GM21723 (cell line): ENCODE results near the gene LCN12.

Experiments
- ATAC-seq: cut with Tn5 transposase; IDR thresholded peaks from one replicate; pipeline ENCODE4 v1.9.1; 2021; ENCODE audit warnings: mild to moderate bottlenecking, moderate library complexity; ENCODE audit not compliant: unreplicated experiment

The LCN12 gene, protein sequence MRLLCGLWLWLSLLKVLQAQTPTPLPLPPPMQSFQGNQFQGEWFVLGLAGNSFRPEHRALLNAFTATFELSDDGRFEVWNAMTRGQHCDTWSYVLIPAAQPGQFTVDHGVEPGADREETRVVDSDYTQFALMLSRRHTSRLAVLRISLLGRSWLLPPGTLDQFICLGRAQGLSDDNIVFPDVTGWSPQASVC

DNA sequence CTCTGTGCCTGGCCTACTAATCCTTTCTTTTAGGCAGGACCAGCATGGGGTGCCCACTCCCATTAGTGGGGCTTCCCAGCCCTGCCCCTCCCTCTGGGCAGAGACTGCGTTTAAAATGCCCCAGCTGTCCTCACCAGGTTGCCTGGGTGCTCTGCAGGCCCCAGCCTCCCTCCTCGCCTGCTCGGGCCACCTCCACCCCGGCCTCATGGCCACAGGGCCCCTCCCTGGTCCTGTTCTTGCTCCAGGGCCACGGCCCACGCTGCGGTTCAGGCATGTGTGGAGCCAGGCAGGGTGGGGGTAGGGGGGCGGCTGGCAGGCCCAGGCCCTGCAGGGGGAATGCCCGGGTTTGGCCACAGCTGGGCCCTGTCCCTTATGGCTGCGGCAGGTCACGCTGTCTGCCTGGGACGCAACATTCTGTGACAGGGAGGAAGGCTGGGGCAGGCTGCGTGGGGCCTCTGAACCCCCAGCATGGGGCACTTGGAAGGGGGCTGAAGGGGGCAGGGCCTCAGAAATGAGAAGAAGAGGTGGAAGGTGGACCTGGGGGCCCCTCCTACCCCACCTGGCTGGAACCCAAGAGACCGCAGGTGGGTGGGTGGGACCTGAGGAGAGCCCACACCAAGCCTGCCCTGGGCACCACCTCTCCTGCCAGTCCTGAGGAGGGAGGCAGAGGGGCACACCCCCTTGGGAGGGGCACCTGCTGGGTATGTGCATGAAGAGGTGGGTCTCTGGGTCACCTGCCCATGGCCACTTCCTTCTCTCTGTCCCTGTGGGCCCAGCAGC, at the start of gene LCN12:
LCN12 (plus strand) TSS at position 733 of the 780 bp plus-strand sequence. CDS start 55 bp downstream, outside the sequence.
- ATAC-seq: no peak

GRCh38 chr9:136903041-136903554, 49.0 kb upstream of the LCN12 start:
- ATAC-seq: no peak

DNA sequence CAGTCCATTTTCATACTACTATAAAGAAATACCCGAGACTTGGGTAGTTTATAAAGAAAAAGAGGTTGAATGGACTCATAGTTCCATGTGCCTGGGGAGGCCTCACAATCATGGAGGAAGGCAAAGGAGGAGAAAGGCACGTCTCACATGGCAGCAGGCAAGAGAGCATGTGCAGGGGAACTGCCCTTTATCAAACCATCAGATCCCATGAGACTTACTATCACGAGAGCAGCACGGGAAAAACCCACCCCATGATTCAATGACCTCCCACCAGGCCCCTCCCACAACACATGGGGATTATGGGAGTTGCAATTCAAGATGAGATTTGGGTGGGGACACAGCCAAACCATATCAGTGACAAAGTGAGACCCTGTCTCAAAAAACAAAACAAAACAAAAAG, 45.8 kb upstream of the LCN12 start:
- no peak for ATAC-seq

DNA sequence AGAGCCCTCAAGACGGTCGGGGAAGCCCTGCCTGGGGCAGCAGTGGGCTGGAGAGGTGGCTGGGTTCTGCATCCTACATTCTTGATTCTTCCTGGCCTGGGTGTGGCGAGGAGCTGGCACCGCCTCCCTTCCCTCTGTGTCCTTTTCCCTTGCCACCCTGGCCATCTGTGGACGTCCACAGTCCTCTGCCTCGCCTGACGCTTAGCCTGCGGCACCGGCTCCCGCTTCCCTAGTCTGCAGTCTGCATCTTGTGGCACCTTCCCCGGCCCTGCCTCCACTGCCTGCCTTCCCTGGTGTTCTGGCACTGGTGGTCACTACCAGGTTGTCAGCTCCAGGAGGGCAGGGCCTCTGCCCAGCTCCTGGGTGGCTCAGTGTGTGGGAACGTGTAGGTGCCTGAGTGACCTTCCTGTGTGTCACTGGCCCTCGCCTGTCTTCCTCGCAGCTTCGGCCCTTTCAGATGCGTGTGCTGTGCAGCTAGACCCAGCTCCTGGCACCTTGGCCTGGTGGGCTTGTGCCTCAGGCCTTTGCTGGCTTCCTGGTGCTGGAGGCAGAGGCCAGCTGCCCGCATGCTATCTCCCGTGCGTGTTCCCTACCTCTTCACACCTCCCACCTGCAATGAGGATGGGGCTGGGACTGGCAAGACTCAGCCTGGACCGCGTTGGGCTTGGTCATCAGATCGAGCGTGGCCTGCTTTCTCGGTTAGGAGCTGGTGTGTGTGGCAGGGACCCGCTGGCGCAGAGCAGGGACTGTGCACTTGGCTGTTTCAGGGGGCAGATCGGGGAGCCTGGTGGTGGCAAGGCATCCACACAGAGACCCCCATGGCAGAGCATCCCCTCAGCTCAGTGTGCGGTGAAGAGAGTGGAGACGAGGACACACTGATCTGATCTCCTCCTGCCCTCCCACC, 44.8 kb upstream of the LCN12 start:
- no peak for ATAC-seq

DNA sequence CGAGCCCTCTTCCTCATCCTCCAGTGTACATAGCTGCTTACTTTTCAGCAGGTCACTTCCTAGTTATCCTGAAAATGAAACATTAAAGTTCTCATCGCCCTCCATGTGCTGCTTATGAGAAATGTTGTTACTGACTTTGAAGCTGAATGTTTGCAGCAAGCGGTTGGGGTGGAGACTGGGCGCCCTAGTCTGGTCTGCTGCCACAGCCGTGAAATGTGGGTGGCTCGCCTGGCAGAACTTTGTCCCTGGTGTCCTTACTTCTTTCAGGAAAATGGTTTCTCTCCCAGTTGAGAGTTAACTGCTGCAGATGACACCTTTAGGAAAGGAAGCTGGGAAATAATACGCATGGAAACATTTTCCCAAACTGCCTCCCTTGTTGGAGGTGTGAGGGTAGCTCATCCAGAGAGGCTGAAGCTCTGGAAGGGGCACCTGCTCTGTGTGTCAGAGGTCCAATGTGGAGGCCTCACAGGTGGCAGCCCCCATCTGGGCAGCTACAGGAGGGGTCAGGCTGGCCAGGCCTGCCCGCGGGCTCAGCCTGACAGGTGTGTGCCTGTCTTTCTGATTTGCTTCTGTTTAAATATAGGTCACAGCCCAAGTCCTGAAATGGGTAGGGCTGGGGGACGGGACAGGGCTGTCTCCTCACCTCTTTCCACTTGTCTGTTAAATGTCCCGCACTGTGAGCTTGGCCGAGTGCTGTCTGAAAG, 41.7 kb upstream of the LCN12 start:
- ATAC-seq: no peak

GRCh38 chr9:136910901-136911245, 41.2 kb upstream of the LCN12 start:
- no peak for ATAC-seq

DNA sequence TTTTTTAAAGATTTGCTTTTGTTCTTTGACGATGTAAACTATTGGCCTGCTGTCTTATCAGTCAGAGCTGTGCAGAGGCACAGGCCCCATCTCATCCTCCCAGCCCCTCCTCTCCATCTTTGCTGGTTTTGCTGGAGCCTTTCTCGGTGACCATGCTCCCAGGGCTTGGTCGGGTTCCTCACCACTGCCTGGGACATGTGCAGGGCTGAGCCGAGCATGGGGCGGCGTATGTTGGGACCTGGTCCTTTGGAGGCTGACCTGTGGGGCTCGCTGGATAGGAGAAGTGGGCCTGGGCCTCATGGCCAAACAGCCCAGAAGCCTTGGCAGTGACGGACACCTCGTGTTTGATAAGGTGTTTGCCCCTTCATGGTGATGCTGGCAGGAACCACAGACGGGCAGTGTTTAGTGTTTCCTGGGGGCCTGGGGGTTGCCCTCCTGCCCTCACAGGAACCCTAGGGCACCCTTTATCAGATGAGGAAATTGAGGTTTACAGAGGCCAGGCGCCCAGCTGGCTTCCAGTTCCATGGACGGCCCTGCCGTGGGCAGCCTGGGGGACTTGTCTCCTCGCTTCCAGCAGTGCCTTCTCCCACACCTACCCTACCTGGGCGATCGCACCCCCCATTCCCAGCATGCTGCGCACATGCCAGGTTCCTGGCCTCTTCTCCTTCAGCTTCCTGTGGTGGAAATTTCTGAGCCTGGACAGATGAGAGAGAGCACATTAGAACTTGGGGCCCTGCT, 38.2 kb upstream of the LCN12 start:
- no peak for ATAC-seq

- no peak for ATAC-seq
These were observed 36.3 kb upstream of the LCN12 start for GRCh38 chr9:136915632-136916329.

- no peak for ATAC-seq
These were observed 35.5 kb upstream of the LCN12 start for GRCh38 chr9:136916330-136917184.

DNA sequence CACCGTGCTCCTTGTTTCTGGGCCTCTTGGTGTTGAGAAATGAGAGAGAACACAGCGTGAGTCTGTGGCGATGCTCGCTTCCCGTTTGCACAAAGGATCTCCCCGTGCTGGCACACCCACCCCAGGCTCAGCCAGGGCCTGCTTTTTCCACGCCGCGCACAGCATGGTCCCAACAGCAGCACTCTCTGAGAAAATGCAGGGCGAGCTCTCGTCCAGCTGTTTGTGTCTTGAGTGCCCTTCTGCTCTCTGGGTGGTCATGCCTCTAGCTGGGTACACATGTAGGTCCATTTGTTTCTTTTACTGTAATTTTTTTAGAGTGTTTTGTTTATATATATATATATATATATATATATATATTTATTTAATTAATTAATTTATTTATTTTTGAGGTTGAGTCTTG, 34.2 kb upstream of the LCN12 start:
- no peak for ATAC-seq

DNA sequence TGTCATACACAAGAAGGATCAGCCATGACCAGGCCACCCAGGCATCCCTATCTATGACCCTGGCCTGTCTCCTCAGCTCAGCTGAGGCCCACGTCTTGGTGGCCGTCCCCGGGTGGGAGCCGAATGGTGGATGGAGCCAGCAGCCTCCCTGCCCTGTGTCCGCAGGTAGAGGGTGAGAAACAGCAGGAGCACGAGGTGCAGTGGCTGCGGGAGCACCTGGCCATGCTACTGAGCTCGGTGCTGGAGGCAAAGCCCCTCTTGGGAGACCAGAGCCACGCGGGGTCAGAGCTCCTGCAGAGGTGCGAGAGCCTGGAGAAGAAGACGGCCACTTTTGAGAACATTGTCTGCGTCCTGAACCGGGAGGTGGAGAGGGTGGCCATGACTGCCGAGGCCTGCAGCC, 32.0 kb upstream of the LCN12 start:
- no peak for ATAC-seq

GRCh38 chr9:136920734-136921231, 31.3 kb upstream of the LCN12 start:
- ATAC-seq: no peak

- ATAC-seq: no peak
These were observed 30.8 kb upstream of the LCN12 start for GRCh38 chr9:136921307-136921706.

- ATAC-seq: no peak
These were observed 30.4 kb upstream of the LCN12 start for GRCh38 chr9:136921718-136922117.

GRCh38 chr9:136922540-136922939, 29.5 kb upstream of the LCN12 start:
- ATAC-seq: no peak

DNA sequence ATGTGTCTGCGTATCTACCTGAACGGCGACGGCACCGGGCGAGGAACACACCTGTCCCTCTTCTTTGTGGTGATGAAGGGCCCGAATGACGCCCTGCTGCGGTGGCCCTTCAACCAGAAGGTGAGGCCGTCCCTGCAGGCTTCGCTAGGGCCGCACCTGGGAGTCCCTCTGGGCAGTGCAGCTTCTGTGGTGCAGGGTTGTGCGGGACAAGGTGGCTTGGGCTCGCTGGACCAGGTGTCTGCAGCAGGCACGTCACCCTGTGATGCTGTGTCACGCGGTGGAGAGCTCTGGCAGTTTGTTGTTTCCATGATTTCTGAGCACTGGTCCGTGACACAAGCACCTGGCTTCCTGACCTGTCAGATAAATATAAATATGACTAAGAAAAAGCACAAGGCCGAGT, 28.2 kb upstream of the LCN12 start:
- no peak for ATAC-seq

DNA sequence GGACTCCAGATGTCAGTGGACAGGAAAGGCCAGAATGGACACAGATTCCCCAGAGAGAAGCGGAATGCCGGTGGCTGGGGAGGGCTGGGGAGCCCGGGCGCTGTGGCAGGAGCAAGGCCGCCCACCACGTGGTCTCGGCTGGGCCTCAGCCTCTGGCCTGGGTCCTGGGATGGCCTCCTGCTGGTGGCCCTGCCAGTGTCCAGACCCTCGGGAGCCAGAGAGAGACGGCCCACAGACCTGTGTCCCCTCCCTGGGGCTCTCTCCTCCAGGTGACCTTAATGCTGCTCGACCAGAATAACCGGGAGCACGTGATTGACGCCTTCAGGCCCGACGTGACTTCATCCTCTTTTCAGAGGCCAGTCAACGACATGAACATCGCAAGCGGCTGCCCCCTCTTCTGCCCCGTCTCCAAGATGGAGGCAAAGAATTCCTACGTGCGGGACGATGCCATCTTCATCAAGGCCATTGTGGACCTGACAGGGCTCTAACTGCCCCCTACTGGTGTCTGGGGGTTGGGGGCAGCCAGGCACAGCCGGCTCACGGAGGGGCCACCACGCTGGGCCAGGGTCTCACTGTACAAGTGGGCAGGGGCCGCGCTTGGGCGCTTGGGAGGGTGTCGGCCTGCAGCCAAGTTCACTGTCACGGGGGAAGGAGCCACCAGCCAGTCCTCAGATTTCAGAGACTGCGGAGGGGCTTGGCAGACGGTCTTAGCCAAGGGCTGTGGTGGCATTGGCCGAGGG, 26.5 kb upstream of the LCN12 start:
- ATAC-seq: no peak
